Ovary (tissue), 9 donors: Measurements from ENCODE around the gene COL6A3. TPM values are rescaled to one million over a fixed set of nuclear protein-coding genes. Genes with fewer than 3 reads are reported as not detected.
A peak's percentile ranks its signal among the peaks of the same experiment; 100 is the strongest.

Experiments
- DNase-seq, 5 donors: peaks; one replicate each; pipeline ENCODE4 v3.0.0-alpha.2; 2019 to 2020
- H3K27ac ChIP-seq, 2 donors: fragments of 200-600 bp; one replicate each; pipeline versions ENCODE4 v1.5.1 to v1.8.0; 2019 to 2022
- H3K27me3 ChIP-seq: fragments of 200-600 bp; one replicate; pipeline ENCODE4 v1.8.0; 2022
- H3K36me3 ChIP-seq: fragments of 200-600 bp; sonication (generic); one replicate; pipeline ENCODE4 v1.5.1; 2019
- H3K4me1 ChIP-seq: one replicate; pipeline ENCODE4 v1.8.1; 2013; ENCODE audit warnings: mild to moderate bottlenecking, moderate library complexity; ENCODE audit not compliant: insufficient read depth
- H3K4me3 ChIP-seq: fragments of 200-600 bp; sonication (generic); one replicate; pipeline ENCODE4 v1.5.1; 2017
- H3K9me3 ChIP-seq, 2 donors: fragments of 200-600 bp in 1 of 2; sonication (generic) in 1 of 2; one replicate each; pipeline versions ENCODE4 v1.5.1 to v1.8.1; 2013 to 2019; ENCODE audit warnings: mild to moderate bottlenecking in 1 of 2, moderate library complexity in 1 of 2
- EP300 ChIP-seq: sonication (generic); formaldehyde crosslinking; IDR thresholded peaks from one replicate; pipeline ENCODE4 v1.6.1; 2017; ENCODE audit warnings: antibody characterized with exemption
- POLR2A ChIP-seq: fragments of 450-650 bp; IDR thresholded peaks from one replicate; pipeline ENCODE4 v1.6.1; 2017; ENCODE audit warnings: antibody characterized with exemption, mild to moderate bottlenecking, moderate library complexity
- WGBS, 3 donors: extraction: QIAGEN DNeasy Blood & Tissue Kit in 1 of 3; methylation state at CpG; one replicate each; pipeline versions ENCODE4 v1.1.5 to v1.1.7; 2013 to 2017; 5-methylcytosine and 5-hydroxymethylcytosine counted together
- intact Hi-C, 4 donors: fragments of 100-400 bp; cut with DNase I; formaldehyde crosslinking; loops; one replicate each; pipeline versions ENCODE4 v1.11.0 to v1.15.1; 2022 to 2023
- polyA plus RNA-seq, 2 donors: library from polyadenylated mRNA; stranded (reverse); fragments of 200-250 nt in 1 of 2; fragments of 350-450 nt in 1 of 2; fragmentation: Illumina TruSeq in 1 of 2; extraction: RNeasy Lipid Tissue Mini Kit (QIAGEN cat#74804) in 1 of 2; gene quantifications; one replicate each; pipeline ENCODE4 v1.2.3, GENCODE V29; 2013 to 2014
- total RNA-seq, 7 donors: library from RNA; depleted of rRNA in 2 of 7; stranded (reverse); fragments of >200 nt in 2 of 7; fragmentation: NEBNext Ultra II Directional in 3 of 7; extraction: Animal tissue kit (Norgen Biotek cat#: 25700) in 3 of 7; gene quantifications; one replicate each; pipeline versions ENCODE4 v1.1.0 to v1.2.4, GENCODE V29; 2016 to 2023
- TF ChIP-seq, protein P1 (sequence below), 3 donors: fragments of 450-650 bp in 2 of 3; fragments of 200-600 bp in 1 of 3; IDR thresholded peaks; one replicate each; pipeline versions ENCODE4 v1.5.1 to v1.8.0; 2016 to 2022; ENCODE audit warnings: antibody characterized with exemption in 3 of 3, mild to moderate bottlenecking in 1 of 3
- donor health status: DM: no; HTN: no; CAD: no; lungs with moderate emphysema.
- donor health status: DM: no; HTN: no; CAD: no.
- donor health status: Bipolar disorder and iron deficiency.
- donor health status: DM: yes; HTN: yes; CAD: no.
- donor health status: DM: no; HTN: no; CAD: no.
- donor health status: DM: yes; HTN: yes; CAD: no.

The COL6A3 gene
- total and polyA plus RNA-seq, 9 donors = 105 to 520 (median 378) TPM

DNA sequence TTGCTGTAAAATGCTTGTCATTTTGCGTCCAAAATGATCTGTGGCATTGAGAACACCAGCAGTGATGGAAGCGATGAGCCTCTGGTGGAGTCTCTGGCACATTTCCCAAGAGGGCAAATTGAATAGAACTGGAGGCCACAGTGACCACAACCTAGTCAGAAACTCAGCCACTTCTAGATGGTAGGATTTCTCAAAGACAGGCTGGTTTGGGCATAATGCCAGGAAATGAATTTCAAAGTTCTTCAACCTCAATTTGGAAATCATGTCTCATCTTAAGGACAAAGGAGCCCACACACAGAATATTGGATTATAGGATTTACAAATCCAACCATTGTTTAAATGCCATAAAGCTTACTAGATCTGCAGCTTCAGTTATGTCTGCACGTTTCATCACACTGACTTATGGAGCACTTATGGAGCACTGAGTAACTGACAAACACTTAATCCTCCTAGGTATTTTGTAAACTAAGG, 132.1 kb downstream of the COL6A3 start:
- no peaks in the 10 kb centered on the region for H3K27me3 ChIP-seq
- H3K27ac ChIP-seq = no peak overlapping the region
- DNase-seq = no peak
- TF ChIP-seq, protein P1, sequence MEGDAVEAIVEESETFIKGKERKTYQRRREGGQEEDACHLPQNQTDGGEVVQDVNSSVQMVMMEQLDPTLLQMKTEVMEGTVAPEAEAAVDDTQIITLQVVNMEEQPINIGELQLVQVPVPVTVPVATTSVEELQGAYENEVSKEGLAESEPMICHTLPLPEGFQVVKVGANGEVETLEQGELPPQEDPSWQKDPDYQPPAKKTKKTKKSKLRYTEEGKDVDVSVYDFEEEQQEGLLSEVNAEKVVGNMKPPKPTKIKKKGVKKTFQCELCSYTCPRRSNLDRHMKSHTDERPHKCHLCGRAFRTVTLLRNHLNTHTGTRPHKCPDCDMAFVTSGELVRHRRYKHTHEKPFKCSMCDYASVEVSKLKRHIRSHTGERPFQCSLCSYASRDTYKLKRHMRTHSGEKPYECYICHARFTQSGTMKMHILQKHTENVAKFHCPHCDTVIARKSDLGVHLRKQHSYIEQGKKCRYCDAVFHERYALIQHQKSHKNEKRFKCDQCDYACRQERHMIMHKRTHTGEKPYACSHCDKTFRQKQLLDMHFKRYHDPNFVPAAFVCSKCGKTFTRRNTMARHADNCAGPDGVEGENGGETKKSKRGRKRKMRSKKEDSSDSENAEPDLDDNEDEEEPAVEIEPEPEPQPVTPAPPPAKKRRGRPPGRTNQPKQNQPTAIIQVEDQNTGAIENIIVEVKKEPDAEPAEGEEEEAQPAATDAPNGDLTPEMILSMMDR (IDR thresholded peaks at IDR 0.05) = no peak
- no peak for TF ChIP-seq POLR2A
- peaks cover 2% of the 10 kb centered on the region for H3K4me1 ChIP-seq
- H3K9me3 ChIP-seq = no peaks in the 10 kb centered on the region
- no peak overlapping the region for H3K4me3 ChIP-seq
- no peaks in the 10 kb centered on the region for H3K36me3 ChIP-seq
- intact Hi-C loops = no loop called here
- 74 to 91% (median 84%) methylated on average over 3 of the region's 3 CpGs for WGBS, 3 donors

DNA sequence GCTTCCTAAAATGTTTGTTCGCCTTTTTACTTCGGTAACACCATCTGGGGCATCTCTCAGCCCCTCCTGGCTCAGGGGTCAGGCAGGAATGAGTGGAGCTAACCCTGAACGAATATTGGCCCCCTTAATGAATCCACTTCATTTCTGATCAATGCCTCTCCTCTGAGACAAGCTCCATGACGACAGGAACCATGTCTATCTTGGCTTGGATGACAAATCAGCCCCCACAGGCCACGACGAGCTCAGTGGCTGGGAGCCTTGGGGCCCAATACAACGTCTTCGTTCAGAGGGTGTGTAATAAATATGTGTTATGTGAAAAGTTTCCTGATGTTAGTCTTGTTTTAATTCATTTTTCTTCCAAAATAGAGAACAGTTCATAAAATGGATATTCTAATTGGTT, 133.0 kb downstream of the COL6A3 start:
- DNase-seq = no peak

DNA sequence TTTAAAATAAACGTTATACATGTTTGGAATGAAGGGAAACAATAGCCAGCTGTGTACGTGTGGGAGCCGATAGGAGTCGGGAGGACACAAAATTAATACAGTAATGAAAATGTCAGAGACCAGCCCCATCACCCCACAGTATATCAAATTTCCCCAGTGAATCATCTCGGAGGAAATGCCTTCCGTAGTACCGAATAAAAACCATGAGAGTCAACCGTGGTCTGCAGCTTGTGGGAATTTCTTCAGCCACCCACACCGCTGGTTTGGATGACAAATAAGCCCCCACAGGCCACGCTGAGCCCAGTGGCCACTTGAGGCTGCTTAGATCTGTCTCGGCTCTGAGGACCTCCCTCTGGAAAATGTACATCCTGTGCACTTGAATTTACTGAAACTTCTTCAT, 133.7 kb downstream of the COL6A3 start:
- H3K4me1 ChIP-seq = peaks cover 2% of the 10 kb centered on the region
- H3K27ac ChIP-seq = no peak overlapping the region
- no peaks in the 10 kb centered on the region for H3K27me3 ChIP-seq
- H3K9me3 ChIP-seq = no peaks in the 10 kb centered on the region
- DNase-seq = no peak
- TF ChIP-seq, protein P1 (IDR thresholded peaks at IDR 0.05) = no peak
- no peak for TF ChIP-seq POLR2A
- no peak for TF ChIP-seq EP300
- no peaks in the 10 kb centered on the region for H3K36me3 ChIP-seq
- H3K4me3 ChIP-seq = no peak overlapping the region
- WGBS, 3 donors = 19 to 21% (median 20%) methylated on average over 11 of the region's 11 CpGs
- intact Hi-C loops = no loop called here

More for the DNA sequence above, 133.0 kb downstream of the COL6A3 start:
- 76 to 92% (median 90%) methylated on average over 8 of the region's 8 CpGs for WGBS, 3 donors
- Histone ChIP-seq H3K27me3 (no peaks in the 10 kb centered on the region), H3K9me3 (no peaks in the 10 kb centered on the region), H3K27ac (no peak overlapping the region), H3K4me1 (peaks cover 2% of the 10 kb centered on the region), H3K4me3 (no peak overlapping the region), H3K36me3 (no peaks in the 10 kb centered on the region)
- intact Hi-C loops = no loop called here
- TF ChIP-seq, protein P1 (IDR thresholded peaks at IDR 0.05) = no peak
- no peak for TF ChIP-seq POLR2A
- no peak for TF ChIP-seq EP300

DNA sequence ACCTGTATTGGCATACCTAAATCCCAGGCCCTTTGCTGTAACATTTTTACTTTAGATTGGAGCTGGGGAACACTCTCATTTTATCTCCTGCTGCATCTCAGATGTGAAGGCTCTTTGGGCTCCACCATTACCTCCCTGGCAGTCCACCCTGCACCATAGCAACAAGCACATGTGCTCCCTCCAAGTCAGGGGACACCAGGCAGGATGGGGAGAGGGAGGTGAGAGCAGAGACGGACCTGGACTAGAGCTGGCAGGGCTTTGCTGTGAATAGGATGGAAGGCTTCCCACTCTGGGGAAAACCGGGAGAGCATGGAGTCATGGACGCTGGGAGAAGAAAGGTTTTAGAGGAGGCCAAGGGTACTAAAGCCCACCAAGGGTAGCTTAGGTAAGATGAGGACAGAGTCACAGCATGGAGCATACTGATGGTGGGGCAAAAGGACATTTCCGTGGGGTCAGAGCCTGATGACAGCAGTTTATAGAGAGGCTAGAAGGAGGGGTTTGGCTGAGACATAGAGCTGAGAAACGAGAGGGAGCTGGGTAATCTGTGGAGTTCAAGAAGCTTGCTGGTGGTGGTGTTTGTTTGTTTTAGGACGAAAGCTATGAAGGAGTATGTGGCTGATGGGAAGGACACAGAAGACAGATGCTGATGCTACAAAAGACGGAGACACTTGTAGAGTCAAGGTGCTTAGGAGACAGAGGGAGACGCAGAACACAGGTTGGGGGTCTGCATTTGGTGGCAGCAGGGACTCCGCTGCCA, 134.8 kb downstream of the COL6A3 start:
- TF ChIP-seq EP300 = no peak
- TF ChIP-seq, protein P1 (IDR thresholded peaks at IDR 0.05) = no peak
- TF ChIP-seq POLR2A = no peak
- intact Hi-C loops = no loop called here
- DNase-seq = peak in 1 of 5 donors; percentile 20
- Histone ChIP-seq H3K36me3 (no peaks in the 10 kb centered on the region), H3K9me3 (no peaks in the 10 kb centered on the region), H3K4me1 (peaks cover 2% of the 10 kb centered on the region), H3K27ac (no peak overlapping the region), H3K4me3 (no peak overlapping the region), H3K27me3 (no peaks in the 10 kb centered on the region)
- WGBS, 3 donors = 83 to 88% (median 84%) methylated on average over 9 of the region's 9 CpGs
